ENCODE results near the gene IL10RB. TPM values are rescaled to one million over a fixed set of nuclear protein-coding genes. Genes with fewer than 3 reads are reported as not detected.
"Not testable (repeated sequence)": the region's sequence is repeated elsewhere in the genome, so short reads cannot be mapped to it uniquely, and the experiment has no call there.

The IL10RB gene
- total RNA-seq, 2 donors from 2014 or later = 10.2 to 21.8 TPM

GRCh38 chr21:33313611-33314010 lies 47.4 kb downstream of the IL10RB start:
- H3K27me3 ChIP-seq = no peaks in the 10 kb centered on the region
- H3K9me3 ChIP-seq = no peaks in the 10 kb centered on the region
- no peaks in the 10 kb centered on the region for H3K36me3 ChIP-seq
- H3K4me3 ChIP-seq = no peak overlapping the region
- no peaks in the 10 kb centered on the region for H3K4me1 ChIP-seq
- no peak for TF ChIP-seq CTCF (IDR thresholded peaks at IDR 0.05)
- no peak overlapping the region for H3K27ac ChIP-seq
- no peak for DNase-seq (ENCODE audit: low spot score)

GRCh38 chr21:33314111-33314510 lies 47.9 kb downstream of the IL10RB start:
- no peaks in the 10 kb centered on the region for H3K4me1 ChIP-seq
- H3K9me3 ChIP-seq = no peaks in the 10 kb centered on the region
- no peak for DNase-seq (ENCODE audit: low spot score)
- TF ChIP-seq CTCF (IDR thresholded peaks at IDR 0.05) = no peak
- H3K27me3 ChIP-seq = no peaks in the 10 kb centered on the region
- no peak overlapping the region for H3K27ac ChIP-seq
- H3K4me3 ChIP-seq = no peak overlapping the region
- H3K36me3 ChIP-seq = no peaks in the 10 kb centered on the region

- DNase-seq (ENCODE audit: low spot score) = peak; percentile 42
- TF ChIP-seq CTCF (IDR thresholded peaks at IDR 0.05) = no peak
- Histone ChIP-seq H3K27ac (no peak overlapping the region), H3K27me3 (no peaks in the 10 kb centered on the region), H3K36me3 (no peaks in the 10 kb centered on the region), H3K4me3 (no peak overlapping the region), H3K4me1 (no peaks in the 10 kb centered on the region), H3K9me3 (no peaks in the 10 kb centered on the region)
Measured at GRCh38 chr21:33315946-33316710, 50.0 kb downstream of the IL10RB start.

- Histone ChIP-seq H3K27me3 (no peaks in the 10 kb centered on the region), H3K9me3 (no peaks in the 10 kb centered on the region), H3K27ac (no peak overlapping the region), H3K36me3 (no peaks in the 10 kb centered on the region), H3K4me1 (no peaks in the 10 kb centered on the region), H3K4me3 (no peak overlapping the region)
- no peak for DNase-seq (ENCODE audit: low spot score)
- TF ChIP-seq CTCF (IDR thresholded peaks at IDR 0.05) = no peak
Measured at GRCh38 chr21:33317145-33317544, 51.0 kb downstream of the IL10RB start.

- H3K4me3 ChIP-seq = no peak overlapping the region
- DNase-seq (ENCODE audit: low spot score) = no peak
- H3K4me1 ChIP-seq = no peaks in the 10 kb centered on the region
- TF ChIP-seq CTCF (IDR thresholded peaks at IDR 0.05) = no peak
- H3K27me3 ChIP-seq = no peaks in the 10 kb centered on the region
- H3K36me3 ChIP-seq = no peaks in the 10 kb centered on the region
- no peak overlapping the region for H3K27ac ChIP-seq
- no peaks in the 10 kb centered on the region for H3K9me3 ChIP-seq
Measured at GRCh38 chr21:33317786-33318486, 51.8 kb downstream of the IL10RB start.

- not testable (repeated sequence) for H3K4me3 ChIP-seq; H3K9me3 ChIP-seq; DNase-seq (ENCODE audit: low spot score); H3K27me3 ChIP-seq; H3K27ac ChIP-seq; H3K36me3 ChIP-seq
- H3K4me1 ChIP-seq = peaks cover 0 to 10% of the 10 kb centered on the region in 2 donors
Measured at GRCh38 chr21:33321005-33321404, 54.8 kb downstream of the IL10RB start.

- H3K27me3 ChIP-seq; H3K36me3 ChIP-seq; DNase-seq (ENCODE audit: low spot score); H3K9me3 ChIP-seq: not testable (repeated sequence)
- Histone ChIP-seq H3K27ac (peak overlapping the region in 1 of 2 donors; percentile 98), H3K4me3 (peak overlapping the region in 1 of 2 donors; percentile 97), H3K4me1 (peaks cover 0 to 31% of the 10 kb centered on the region in 2 donors)
Measured at GRCh38 chr21:33323610-33324009, 57.4 kb downstream of the IL10RB start.
